SK-N-SH treated with all-trans-retinoic acid at 6 μM for 48 hours (cell line): ENCODE results near the gene KRT17.

Experiments used
- ATAC-seq: fragments of 200-7000 bp; cut with Tn5 transposase; 3 replicates; pipeline ENCODE4 v1.9.1; 2020; ENCODE audit warnings: mild to moderate bottlenecking, moderate library complexity
- BACH2 ChIP-seq: fragments of 250-450 bp; sonication (Bioruptor Pico); IDR thresholded peaks from 2 replicates; pipeline ENCODE4 v1.9.0; 2021; ENCODE audit warnings: mild to moderate bottlenecking, borderline replicate concordance
- CSDC2 ChIP-seq: fragments of 250-450 bp; sonication (Bioruptor Pico); IDR thresholded peaks from 2 replicates; pipeline ENCODE4 v1.5.0; 2020; ENCODE audit warnings: mild to moderate bottlenecking, moderate library complexity
- ESRRG ChIP-seq: fragments of 250-450 bp; sonication (Bioruptor Pico); IDR thresholded peaks from 2 replicates; pipeline ENCODE4 v1.6.1; 2021; ENCODE audit warnings: mild to moderate bottlenecking
- GLIS3 ChIP-seq: fragments of 250-450 bp; sonication (Bioruptor Pico); IDR thresholded peaks from 2 replicates; pipeline ENCODE4 v1.5.0; 2020; ENCODE audit warnings: mild to moderate bottlenecking, moderate library complexity
- ISL1 ChIP-seq: fragments of 250-450 bp; sonication (Bioruptor Pico); IDR thresholded peaks from 2 replicates; pipeline ENCODE4 v2.1.2; 2022; ENCODE audit warnings: mild to moderate bottlenecking, moderate library complexity
- RARB ChIP-seq: fragments of 250-450 bp; sonication (Bioruptor Pico); IDR thresholded peaks from 2 replicates; pipeline ENCODE4 v1.8.0; 2021; ENCODE audit warnings: mild to moderate bottlenecking, moderate library complexity
- SNAI2 ChIP-seq: fragments of 250-450 bp; sonication (Bioruptor Pico); IDR thresholded peaks from 2 replicates; pipeline ENCODE4 v1.5.0; 2020; ENCODE audit warnings: mild to moderate bottlenecking, moderate library complexity
- TCF4 ChIP-seq: fragments of 250-450 bp; sonication (Bioruptor Pico); IDR thresholded peaks from 2 replicates; pipeline ENCODE4 v1.8.0; 2021; ENCODE audit warnings: mild to moderate bottlenecking, moderate library complexity, borderline replicate concordance
- TOX ChIP-seq: fragments of 250-450 bp; sonication (Bioruptor Pico); IDR thresholded peaks from 2 replicates; pipeline ENCODE4 v1.8.0; 2021; ENCODE audit warnings: mild to moderate bottlenecking, moderate library complexity, borderline replicate concordance
- ZC3H10 ChIP-seq: fragments of 250-450 bp; sonication (Bioruptor Pico); IDR thresholded peaks from 2 replicates; pipeline ENCODE4 v1.5.1; 2021; ENCODE audit warnings: mild to moderate bottlenecking, moderate library complexity
- ZFP3 ChIP-seq: fragments of 250-450 bp; sonication (Bioruptor Pico); IDR thresholded peaks from 2 replicates; pipeline ENCODE4 v1.5.0; 2020; ENCODE audit warnings: mild to moderate bottlenecking, moderate library complexity
- ZNF70 ChIP-seq: fragments of 450-650 bp; formaldehyde crosslinking; IDR thresholded peaks from 2 replicates; pipeline ENCODE4 v1.5.0; 2020; ENCODE audit warnings: mild to moderate bottlenecking, moderate library complexity
- TF ChIP-seq, protein P1 (sequence below): fragments of 250-450 bp; sonication (Bioruptor Pico); IDR thresholded peaks from 2 replicates; pipeline ENCODE4 v1.8.0; 2020; ENCODE audit warnings: mild to moderate bottlenecking, moderate library complexity, borderline replicate concordance
- TF ChIP-seq, protein P2 (sequence below): fragments of 250-450 bp; sonication (Bioruptor Pico); IDR thresholded peaks from 2 replicates; pipeline ENCODE4 v1.8.0; 2021; ENCODE audit warnings: low read depth, mild to moderate bottlenecking, moderate library complexity, borderline replicate concordance
- TF ChIP-seq, protein P3 (sequence below): fragments of 250-450 bp; sonication (Bioruptor Pico); IDR thresholded peaks from 2 replicates; pipeline ENCODE4 v1.5.1; 2020; ENCODE audit warnings: low read depth, mild to moderate bottlenecking, moderate library complexity
- TF ChIP-seq, protein P4 (sequence below): fragments of 250-450 bp; sonication (Bioruptor Pico); IDR thresholded peaks from 2 replicates; pipeline ENCODE4 v1.5.1; 2021; ENCODE audit warnings: mild to moderate bottlenecking, moderate library complexity
- TF ChIP-seq, protein P5 (sequence below): fragments of 250-450 bp; sonication (Bioruptor Pico); IDR thresholded peaks from 2 replicates; pipeline ENCODE4 v1.5.0; 2020; ENCODE audit warnings: mild to moderate bottlenecking, moderate library complexity

The KRT17 gene

DNA sequence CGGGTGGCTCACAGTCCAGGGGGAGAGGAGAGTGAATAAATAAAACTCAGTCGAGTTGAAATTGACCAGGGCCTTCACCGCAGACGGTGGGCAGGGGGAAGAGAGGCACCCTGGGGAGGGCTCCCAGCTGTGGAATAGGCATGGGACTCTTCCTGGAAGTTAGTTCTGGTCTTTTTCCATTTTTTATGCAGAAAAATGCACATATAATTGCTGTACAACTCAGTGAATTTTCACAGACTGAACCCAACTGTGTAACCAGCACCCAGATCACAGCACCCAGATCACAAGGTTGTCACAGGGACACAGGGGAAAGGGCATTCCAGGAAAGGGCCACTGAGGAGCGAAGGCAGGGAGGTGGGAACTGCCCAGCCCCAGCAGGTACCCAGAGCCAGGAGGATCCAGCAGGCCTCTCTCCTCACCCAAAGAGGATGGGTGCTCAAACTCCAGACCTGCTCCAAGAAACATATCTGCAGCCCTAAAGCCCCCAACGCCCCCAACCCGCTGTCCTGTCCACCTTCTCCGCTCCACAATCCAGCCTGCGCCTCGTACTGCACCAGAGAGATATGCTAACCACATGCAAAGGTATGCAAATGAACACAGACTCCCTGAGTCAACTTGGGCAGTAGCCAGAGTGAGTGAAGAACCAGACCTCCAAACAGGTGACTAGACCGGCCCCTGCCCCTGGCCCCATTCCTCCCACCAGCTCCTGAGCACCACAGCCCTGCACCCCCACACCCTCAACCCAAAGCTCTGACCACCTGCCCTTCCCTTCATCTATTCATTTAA lies 35.2 kb upstream of the KRT17 start (continued):
- TF ChIP-seq, protein P1, sequence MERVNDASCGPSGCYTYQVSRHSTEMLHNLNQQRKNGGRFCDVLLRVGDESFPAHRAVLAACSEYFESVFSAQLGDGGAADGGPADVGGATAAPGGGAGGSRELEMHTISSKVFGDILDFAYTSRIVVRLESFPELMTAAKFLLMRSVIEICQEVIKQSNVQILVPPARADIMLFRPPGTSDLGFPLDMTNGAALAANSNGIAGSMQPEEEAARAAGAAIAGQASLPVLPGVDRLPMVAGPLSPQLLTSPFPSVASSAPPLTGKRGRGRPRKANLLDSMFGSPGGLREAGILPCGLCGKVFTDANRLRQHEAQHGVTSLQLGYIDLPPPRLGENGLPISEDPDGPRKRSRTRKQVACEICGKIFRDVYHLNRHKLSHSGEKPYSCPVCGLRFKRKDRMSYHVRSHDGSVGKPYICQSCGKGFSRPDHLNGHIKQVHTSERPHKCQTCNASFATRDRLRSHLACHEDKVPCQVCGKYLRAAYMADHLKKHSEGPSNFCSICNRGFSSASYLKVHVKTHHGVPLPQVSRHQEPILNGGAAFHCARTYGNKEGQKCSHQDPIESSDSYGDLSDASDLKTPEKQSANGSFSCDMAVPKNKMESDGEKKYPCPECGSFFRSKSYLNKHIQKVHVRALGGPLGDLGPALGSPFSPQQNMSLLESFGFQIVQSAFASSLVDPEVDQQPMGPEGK (CRISPR knock-in tag), result no peak
- TF ChIP-seq, protein P2, sequence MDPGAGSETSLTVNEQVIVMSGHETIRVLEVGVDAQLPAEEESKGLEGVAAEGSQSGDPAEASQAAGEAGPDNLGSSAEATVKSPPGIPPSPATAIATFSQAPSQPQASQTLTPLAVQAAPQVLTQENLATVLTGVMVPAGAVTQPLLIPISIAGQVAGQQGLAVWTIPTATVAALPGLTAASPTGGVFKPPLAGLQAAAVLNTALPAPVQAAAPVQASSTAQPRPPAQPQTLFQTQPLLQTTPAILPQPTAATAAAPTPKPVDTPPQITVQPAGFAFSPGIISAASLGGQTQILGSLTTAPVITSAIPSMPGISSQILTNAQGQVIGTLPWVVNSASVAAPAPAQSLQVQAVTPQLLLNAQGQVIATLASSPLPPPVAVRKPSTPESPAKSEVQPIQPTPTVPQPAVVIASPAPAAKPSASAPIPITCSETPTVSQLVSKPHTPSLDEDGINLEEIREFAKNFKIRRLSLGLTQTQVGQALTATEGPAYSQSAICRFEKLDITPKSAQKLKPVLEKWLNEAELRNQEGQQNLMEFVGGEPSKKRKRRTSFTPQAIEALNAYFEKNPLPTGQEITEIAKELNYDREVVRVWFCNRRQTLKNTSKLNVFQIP (CRISPR knock-in tag), result no peak
- TF ChIP-seq RARB (CRISPR knock-in tag) (no peak), TCF4 (CRISPR knock-in tag) (no peak), ZNF70 (CRISPR knock-in tag) (no peak), SNAI2 (CRISPR knock-in tag) (no peak)
- TF ChIP-seq, all 23 proteins: peak for 0

DNA sequence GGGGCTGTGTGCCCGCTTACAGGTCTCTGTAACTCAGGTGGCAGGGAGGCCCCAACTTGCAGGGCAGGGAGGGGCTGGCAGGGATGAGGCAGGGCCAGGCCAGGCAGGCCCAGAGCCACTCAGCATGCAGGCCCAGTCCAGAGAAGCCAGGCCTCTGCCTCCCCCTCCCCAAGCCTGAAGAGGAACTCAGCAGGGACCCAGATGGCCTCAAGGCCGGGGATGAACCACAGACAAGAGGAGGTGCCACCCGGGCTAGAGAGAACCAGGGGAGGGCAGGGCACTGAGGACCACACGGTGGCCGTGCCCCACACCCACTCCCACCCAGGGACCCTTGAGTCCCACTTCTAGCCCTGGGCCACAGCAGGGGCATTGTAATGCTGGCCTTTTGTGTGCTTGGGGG lies 34.5 kb upstream of the KRT17 start:
- no peak for ATAC-seq
- TF ChIP-seq, protein P3, sequence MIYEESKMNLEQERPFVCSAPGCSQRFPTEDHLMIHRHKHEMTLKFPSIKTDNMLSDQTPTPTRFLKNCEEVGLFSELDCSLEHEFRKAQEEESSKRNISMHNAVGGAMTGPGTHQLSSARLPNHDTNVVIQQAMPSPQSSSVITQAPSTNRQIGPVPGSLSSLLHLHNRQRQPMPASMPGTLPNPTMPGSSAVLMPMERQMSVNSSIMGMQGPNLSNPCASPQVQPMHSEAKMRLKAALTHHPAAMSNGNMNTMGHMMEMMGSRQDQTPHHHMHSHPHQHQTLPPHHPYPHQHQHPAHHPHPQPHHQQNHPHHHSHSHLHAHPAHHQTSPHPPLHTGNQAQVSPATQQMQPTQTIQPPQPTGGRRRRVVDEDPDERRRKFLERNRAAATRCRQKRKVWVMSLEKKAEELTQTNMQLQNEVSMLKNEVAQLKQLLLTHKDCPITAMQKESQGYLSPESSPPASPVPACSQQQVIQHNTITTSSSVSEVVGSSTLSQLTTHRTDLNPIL (CRISPR knock-in tag), result no peak
- TF ChIP-seq CSDC2 (CRISPR knock-in tag) (no peak), ZFP3 (CRISPR knock-in tag) (no peak), BACH2 (CRISPR knock-in tag) (no peak), ESRRG (CRISPR knock-in tag) (no peak), TCF4 (CRISPR knock-in tag) (no peak), ZC3H10 (no peak), RARB (CRISPR knock-in tag) (no peak), SNAI2 (CRISPR knock-in tag) (no peak)
- TF ChIP-seq, protein P4, sequence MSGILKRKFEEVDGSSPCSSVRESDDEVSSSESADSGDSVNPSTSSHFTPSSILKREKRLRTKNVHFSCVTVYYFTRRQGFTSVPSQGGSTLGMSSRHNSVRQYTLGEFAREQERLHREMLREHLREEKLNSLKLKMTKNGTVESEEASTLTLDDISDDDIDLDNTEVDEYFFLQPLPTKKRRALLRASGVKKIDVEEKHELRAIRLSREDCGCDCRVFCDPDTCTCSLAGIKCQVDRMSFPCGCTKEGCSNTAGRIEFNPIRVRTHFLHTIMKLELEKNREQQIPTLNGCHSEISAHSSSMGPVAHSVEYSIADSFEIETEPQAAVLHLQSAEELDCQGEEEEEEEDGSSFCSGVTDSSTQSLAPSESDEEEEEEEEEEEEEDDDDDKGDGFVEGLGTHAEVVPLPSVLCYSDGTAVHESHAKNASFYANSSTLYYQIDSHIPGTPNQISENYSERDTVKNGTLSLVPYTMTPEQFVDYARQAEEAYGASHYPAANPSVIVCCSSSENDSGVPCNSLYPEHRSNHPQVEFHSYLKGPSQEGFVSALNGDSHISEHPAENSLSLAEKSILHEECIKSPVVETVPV (CRISPR knock-in tag), result no peak

DNA sequence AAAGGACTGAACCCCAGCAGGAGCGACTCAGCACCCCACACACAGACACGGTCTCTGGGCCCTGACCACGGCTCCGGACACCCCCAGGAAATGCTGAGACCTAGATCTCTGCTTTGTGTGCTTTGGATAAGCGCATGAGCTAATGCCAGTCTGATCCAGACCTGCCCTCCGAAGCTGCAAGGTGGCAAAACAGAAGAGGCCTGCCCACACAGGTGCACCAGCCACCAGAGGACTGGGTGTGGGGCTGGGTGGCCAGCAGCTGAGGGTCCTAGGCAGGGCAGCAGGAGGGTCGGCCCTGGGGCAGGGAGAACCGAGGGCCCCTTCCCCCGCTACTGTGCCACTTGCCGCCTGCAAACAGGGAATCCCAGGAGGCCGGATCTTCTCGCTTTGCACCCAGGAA lies 33.6 kb upstream of the KRT17 start:
- ATAC-seq, result no peak
- no peak for TF ChIP-seq GLIS3 (CRISPR knock-in tag)
- TF ChIP-seq TOX (CRISPR knock-in tag), result no peak
- TF ChIP-seq ISL1, result no peak
- TF ChIP-seq ESRRG (CRISPR knock-in tag), result no peak
- TF ChIP-seq, all 23 proteins: peak for 0

DNA sequence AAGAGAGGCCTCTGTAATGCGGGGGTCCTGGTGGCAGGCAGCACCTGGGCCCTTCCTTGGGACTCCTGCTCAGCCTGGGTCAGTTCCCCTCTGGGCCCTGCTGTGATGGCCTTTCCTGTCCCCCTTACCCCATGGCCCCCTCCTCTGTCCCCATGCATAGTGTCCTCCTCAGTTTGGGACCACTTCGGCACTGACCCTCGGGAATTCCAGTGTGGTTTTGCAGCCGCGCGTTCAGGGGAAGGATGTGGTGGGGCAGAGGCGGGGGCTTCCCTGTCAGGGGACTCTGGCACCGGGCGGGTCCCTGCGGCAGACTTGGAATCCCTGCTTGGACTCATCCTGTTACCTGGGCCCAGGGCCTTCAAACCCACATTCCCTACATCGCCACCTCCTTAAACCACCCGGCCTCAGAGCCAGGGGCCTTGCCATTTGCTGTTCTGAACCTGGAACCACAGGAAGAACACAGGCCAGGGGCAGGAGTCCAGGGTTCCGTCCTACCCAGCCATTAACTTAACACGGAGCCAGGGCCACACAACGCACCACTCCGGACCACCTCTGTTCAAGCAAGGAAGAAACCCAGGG lies 32.9 kb upstream of the KRT17 start:
- TF ChIP-seq RARB (CRISPR knock-in tag) (no peak), CSDC2 (CRISPR knock-in tag) (no peak)
- TF ChIP-seq, protein P5, sequence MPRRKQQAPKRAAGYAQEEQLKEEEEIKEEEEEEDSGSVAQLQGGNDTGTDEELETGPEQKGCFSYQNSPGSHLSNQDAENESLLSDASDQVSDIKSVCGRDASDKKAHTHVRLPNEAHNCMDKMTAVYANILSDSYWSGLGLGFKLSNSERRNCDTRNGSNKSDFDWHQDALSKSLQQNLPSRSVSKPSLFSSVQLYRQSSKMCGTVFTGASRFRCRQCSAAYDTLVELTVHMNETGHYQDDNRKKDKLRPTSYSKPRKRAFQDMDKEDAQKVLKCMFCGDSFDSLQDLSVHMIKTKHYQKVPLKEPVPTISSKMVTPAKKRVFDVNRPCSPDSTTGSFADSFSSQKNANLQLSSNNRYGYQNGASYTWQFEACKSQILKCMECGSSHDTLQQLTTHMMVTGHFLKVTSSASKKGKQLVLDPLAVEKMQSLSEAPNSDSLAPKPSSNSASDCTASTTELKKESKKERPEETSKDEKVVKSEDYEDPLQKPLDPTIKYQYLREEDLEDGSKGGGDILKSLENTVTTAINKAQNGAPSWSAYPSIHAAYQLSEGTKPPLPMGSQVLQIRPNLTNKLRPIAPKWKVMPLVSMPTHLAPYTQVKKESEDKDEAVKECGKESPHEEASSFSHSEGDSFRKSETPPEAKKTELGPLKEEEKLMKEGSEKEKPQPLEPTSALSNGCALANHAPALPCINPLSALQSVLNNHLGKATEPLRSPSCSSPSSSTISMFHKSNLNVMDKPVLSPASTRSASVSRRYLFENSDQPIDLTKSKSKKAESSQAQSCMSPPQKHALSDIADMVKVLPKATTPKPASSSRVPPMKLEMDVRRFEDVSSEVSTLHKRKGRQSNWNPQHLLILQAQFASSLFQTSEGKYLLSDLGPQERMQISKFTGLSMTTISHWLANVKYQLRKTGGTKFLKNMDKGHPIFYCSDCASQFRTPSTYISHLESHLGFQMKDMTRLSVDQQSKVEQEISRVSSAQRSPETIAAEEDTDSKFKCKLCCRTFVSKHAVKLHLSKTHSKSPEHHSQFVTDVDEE (CRISPR knock-in tag), result no peak
- no peak for ATAC-seq
